H1 (cell line): ENCODE measurements around the gene CASP3. TPM values are rescaled to one million over a fixed set of nuclear protein-coding genes. Genes with fewer than 3 reads are reported as not detected.
A peak's percentile ranks its signal among the peaks of the same experiment; 100 is the strongest.

Source experiments
- CTCF ChIA-PET: fragments of 300-600 bp; sonication (Branson Sonifier 250); formaldehyde crosslinking; loops from one replicate; lab custom pipeline; 2021; ENCODE audit not compliant: partially characterized antibody; lab: Charles Lee
- POLR2A ChIA-PET: fragments of 300-600 bp; sonication (Branson Sonifier 250); formaldehyde crosslinking; loops from one replicate; lab custom pipeline; 2021; ENCODE audit warnings: inconsistent platforms; ENCODE audit not compliant: partially characterized antibody; lab: Charles Lee
- DNase-seq, 2 experiments: peaks; one replicate each; pipeline versions ENCODE4 v3.0.0 to v3.0.0-alpha.2; 2010 to 2022; ENCODE audit warnings: low spot score in 2 of 2, low read depth in 1 of 2, mixed read lengths in 1 of 2
- FAIRE-seq: peaks from 2 replicates; lab custom pipeline; 2011; peaks lifted over from hg19 to GRCh38; lab: Jason Lieb, UNC
- H2AFZ ChIP-seq: 2 replicates; pipeline ENCODE4 v1.8.1; 2012; ENCODE audit warnings: low read length, inconsistent platforms
- H2AK5ac ChIP-seq: 2 replicates; pipeline ENCODE4 v1.6.1; 2013; ENCODE audit warnings: low read depth, low read length
- H2BK120ac ChIP-seq: replicated peaks from 2 replicates; pipeline ENCODE3; 2013; ENCODE audit warnings: low read depth, low read length, inconsistent platforms
- H2BK12ac ChIP-seq: 2 replicates; pipeline ENCODE4 v1.6.1; 2013; ENCODE audit warnings: low read depth, low read length
- H2BK15ac ChIP-seq: 2 replicates; pipeline ENCODE4 v1.6.1; 2013; ENCODE audit warnings: low read length
- H2BK20ac ChIP-seq: 2 replicates; pipeline ENCODE4 v1.6.1; 2013; ENCODE audit warnings: low read length
- H2BK5ac ChIP-seq: 2 replicates; pipeline ENCODE4 v1.6.1; 2013; ENCODE audit warnings: low read depth, low read length
- H3K14ac ChIP-seq: 2 replicates; pipeline ENCODE4 v1.6.1; 2013; ENCODE audit warnings: inconsistent platforms; ENCODE audit not compliant: insufficient read length
- H3K18ac ChIP-seq: 2 replicates; pipeline ENCODE4 v1.6.1; 2013; ENCODE audit warnings: low read length; ENCODE audit errors: extremely low read depth
- H3K23ac ChIP-seq: 2 replicates; pipeline ENCODE4 v1.6.1; 2013; ENCODE audit warnings: inconsistent platforms; ENCODE audit not compliant: insufficient read length
- H3K23me2 ChIP-seq: 2 replicates; pipeline ENCODE4 v1.6.1; 2013; ENCODE audit warnings: low read depth, low read length
- H3K27ac ChIP-seq: 2 replicates; pipeline ENCODE4 v1.6.1; 2011; ENCODE audit warnings: low read depth, low read length, inconsistent platforms
- H3K27me3 ChIP-seq, 4 experiments: replicated peaks in 1 of 4; 1 replicate in 1 of 4; 2 replicates in 3 of 4; pipeline versions ENCODE4 v1.6.1 to v1.8.1; 2011 to 2013; ENCODE audit warnings: low read length in 3 of 4, mild to moderate bottlenecking in 3 of 4, inconsistent platforms in 2 of 4, mixed read lengths in 2 of 4, moderate library complexity in 1 of 4; ENCODE audit not compliant: control insufficient read depth in 3 of 4, insufficient read depth in 3 of 4; ENCODE audit errors: extremely low read depth in 1 of 4
- H3K36me3 ChIP-seq, 4 experiments: 2 replicates each; pipeline versions ENCODE4 v1.6.1 to v1.8.1; 2011 to 2013; ENCODE audit warnings: mild to moderate bottlenecking in 4 of 4, low read length in 3 of 4, moderate library complexity in 2 of 4, control low read depth in 1 of 4, inconsistent platforms in 1 of 4; ENCODE audit not compliant: insufficient read depth in 4 of 4, control insufficient read depth in 2 of 4
- H3K4ac ChIP-seq: replicated peaks from 2 replicates; pipeline ENCODE3; 2013; ENCODE audit warnings: low read length, low read depth, mixed read lengths, inconsistent platforms; ENCODE audit not compliant: insufficient read length
- H3K4me1 ChIP-seq, 4 experiments: replicated peaks in 1 of 4; 1 replicate in 1 of 4; 2 replicates in 3 of 4; pipeline versions ENCODE4 v1.6.1 to v1.8.1; 2011 to 2013; ENCODE audit warnings: low read length in 3 of 4, inconsistent platforms in 2 of 4, mixed read lengths in 1 of 4; ENCODE audit not compliant: insufficient read depth in 4 of 4, control insufficient read depth in 3 of 4
- H3K4me2 ChIP-seq, 2 experiments: 2 replicates each; pipeline versions ENCODE4 v1.6.1 to v1.8.1; 2011 to 2013; ENCODE audit warnings: low read depth in 2 of 2, low read length in 2 of 2, control low read depth in 1 of 2, inconsistent platforms in 1 of 2, mild to moderate bottlenecking in 1 of 2; ENCODE audit not compliant: insufficient read depth in 1 of 2
- H3K4me3 ChIP-seq, 4 experiments: fragments of 200-600, 300-600 bp in 1 of 4; sonication (generic), shearing (Covaris generic), sonication (Bioruptor Twin) in 1 of 4; 2 replicates each; pipeline versions ENCODE4 v1.5.1 to v1.8.1; 2011 to 2016; ENCODE audit warnings: low read length in 4 of 4, low read depth in 3 of 4, control low read depth in 2 of 4, inconsistent platforms in 2 of 4, mild to moderate bottlenecking in 2 of 4, mixed read lengths in 1 of 4, moderate library complexity in 1 of 4; ENCODE audit not compliant: insufficient read depth in 2 of 4; ENCODE audit errors: extremely low read depth in 1 of 4
- H3K56ac ChIP-seq: replicated peaks from 2 replicates; pipeline ENCODE3; 2013; ENCODE audit warnings: low read depth, mild to moderate bottlenecking, mixed read lengths, low read length, inconsistent platforms; ENCODE audit not compliant: insufficient read length
- H3K79me1 ChIP-seq: 2 replicates; pipeline ENCODE4 v1.6.1; 2013; ENCODE audit warnings: low read depth, low read length, control low read depth
- H3K79me2 ChIP-seq, 2 experiments: 2 replicates each; pipeline versions ENCODE4 v1.6.1 to v1.8.1; 2012 to 2013; ENCODE audit warnings: low read length in 2 of 2, mild to moderate bottlenecking in 2 of 2, inconsistent platforms in 1 of 2; ENCODE audit not compliant: insufficient read depth in 2 of 2, control insufficient read depth in 1 of 2
- H3K9ac ChIP-seq, 4 experiments: replicated peaks in 1 of 4; 1 replicate in 1 of 4; 2 replicates in 3 of 4; pipeline versions ENCODE4 v1.6.1 to v1.8.1; 2011 to 2013; ENCODE audit warnings: low read depth in 3 of 4, low read length in 3 of 4, control low read depth in 2 of 4, mild to moderate bottlenecking in 2 of 4, moderate library complexity in 2 of 4, inconsistent platforms in 1 of 4; ENCODE audit errors: extremely low read depth in 1 of 4
- H3K9me3 ChIP-seq, 2 experiments: 2 replicates each; pipeline versions ENCODE4 v1.6.1 to v1.8.1; 2012 to 2013; ENCODE audit warnings: mild to moderate bottlenecking in 2 of 2, moderate library complexity in 2 of 2, control low read depth in 1 of 2, inconsistent platforms in 1 of 2, low read depth in 1 of 2, low read length in 1 of 2, mixed read lengths in 1 of 2; ENCODE audit not compliant: insufficient read depth in 2 of 2
- H4K20me1 ChIP-seq, 2 experiments: replicated peaks in 1 of 2; 2 replicates each; pipeline versions ENCODE3 to v1.8.1; 2011 to 2013; ENCODE audit warnings: inconsistent platforms in 2 of 2, low read length in 2 of 2, mild to moderate bottlenecking in 1 of 2; ENCODE audit not compliant: insufficient read depth in 2 of 2, control insufficient read depth in 1 of 2
- H4K5ac ChIP-seq: 2 replicates; pipeline ENCODE4 v1.6.1; 2013; ENCODE audit warnings: low read length, low read depth, mixed read lengths, inconsistent platforms; ENCODE audit not compliant: insufficient read length
- H4K8ac ChIP-seq: 2 replicates; pipeline ENCODE4 v1.8.0; 2013; ENCODE audit warnings: mild to moderate bottlenecking, moderate library complexity, low read length, inconsistent platforms; ENCODE audit not compliant: insufficient read depth; ENCODE audit errors: extremely low read depth
- H4K91ac ChIP-seq: replicated peaks from 2 replicates; pipeline ENCODE3; 2013; ENCODE audit warnings: low read length, mixed read lengths, inconsistent platforms; ENCODE audit not compliant: insufficient read length
- CREB1 ChIP-seq: IDR thresholded peaks from 2 replicates; pipeline ENCODE4 v1.6.1; 2012; ENCODE audit warnings: inconsistent platforms
- CTCF ChIP-seq, 3 experiments: IDR thresholded peaks; 1 replicate in 2 of 3; 2 replicates in 1 of 3; pipeline versions ENCODE4 v1.5.1 to v1.6.1; 2011; ENCODE audit warnings: low read length in 3 of 3, mild to moderate bottlenecking in 3 of 3, inconsistent platforms in 2 of 3, low read depth in 1 of 3, moderate library complexity in 1 of 3; ENCODE audit not compliant: insufficient read depth in 1 of 3; ENCODE audit errors: control extremely low read depth in 1 of 3
- HDAC6 ChIP-seq: IDR thresholded peaks from one replicate; pipeline ENCODE4 v1.7.1; 2012; ENCODE audit warnings: low read depth, mild to moderate bottlenecking, inconsistent platforms, low read length, moderate library complexity
- KDM1A ChIP-seq: fragments of 200-600, 300-600 bp; sonication (generic); IDR thresholded peaks from 2 replicates; pipeline ENCODE4 v1.7.1; 2016; ENCODE audit warnings: mild to moderate bottlenecking, low read length, borderline replicate concordance
- RFX5 ChIP-seq: IDR thresholded peaks from 2 replicates; pipeline ENCODE4 v1.6.1; 2011; ENCODE audit warnings: low read depth, low read length, improper control_type of control experiment, borderline replicate concordance
- RNF2 ChIP-seq: fragments of 200-900, 300-1000 bp; sonication (generic); IDR thresholded peaks from 2 replicates; pipeline ENCODE4 v1.7.1; 2016; ENCODE audit warnings: borderline replicate concordance, low read depth, mild to moderate bottlenecking, antibody characterized with exemption, low read length; ENCODE audit not compliant: poor library complexity, severe bottlenecking; ENCODE audit errors: missing control alignments
- SIX5 ChIP-seq: IDR thresholded peaks from 2 replicates; pipeline ENCODE4 v1.6.1; 2011; ENCODE audit warnings: mild to moderate bottlenecking, low read depth, low read length
- SP1 ChIP-seq: IDR thresholded peaks from 2 replicates; pipeline ENCODE4 v1.6.1; 2011; ENCODE audit warnings: low read depth, low read length
- TEAD4 ChIP-seq: IDR thresholded peaks from 2 replicates; pipeline ENCODE4 v1.6.1; 2012; ENCODE audit warnings: low read depth, low read length, inconsistent platforms, mixed read lengths
- WGBS, 2 experiments: shearing (Covaris generic) in 1 of 2; methylation state at CpG; one replicate each; pipeline versions ENCODE4 v1.1.6 to v1.1.7; 2013 to 2015; ENCODE audit warnings: low lambda C conversion rate in 2 of 2, mixed read lengths in 2 of 2, inconsistent platforms in 1 of 2, low coverage in 1 of 2, missing lambda C conversion rate in 1 of 2; ENCODE audit not compliant: insufficient replicate concordance in 2 of 2, insufficient coverage in 1 of 2, insufficient read length in 1 of 2; ENCODE audit errors: extremely low coverage in 1 of 2, missing lambda C conversion rate in 1 of 2; 5-methylcytosine and 5-hydroxymethylcytosine counted together
- polyA plus RNA-seq, 7 experiments: library from polyadenylated mRNA; depleted of rRNA in 3 of 7; stranded (reverse) in 5 of 7; unstranded in 2 of 7; fragments of >200 nt in 5 of 7; fragments of 200-250 nt in 2 of 7; gene quantifications; 1 replicate in 5 of 7; 2 replicates in 1 of 7; 4 replicates in 1 of 7; pipeline versions ENCODE4 v1.2.1 to v1.2.3, GENCODE V29; 2011 to 2013; ENCODE audit warnings: missing spikeins in 2 of 7, mixed read lengths in 2 of 7
- total RNA-seq: library from RNA; stranded (reverse); fragmentation: NEBNext Ultra II Directional; extraction: Animal tissue kit (Norgen Biotek cat#: 25700); gene quantifications from 2 replicates; pipeline ENCODE4 v1.2.1, GENCODE V29; 2021

CASP3 gene
- total and polyA plus RNA-seq, 2 of the 8 experiments (the other 6 are each of a cell fraction or from before 2014, with no cell fraction given): 27.8 to 82.5 TPM

GRCh38 chr4:184617600-184618196 lies 31.5 kb downstream of the CASP3 start:
- Histone ChIP-seq H2AFZ (no peak overlapping the region), H3K56ac (no peak overlapping the region), H3K4me1 (peaks cover 0 to 7% (median 4%) of the 10 kb centered on the region in 4 experiments; a peak in 5 of 7 replicates), H3K23ac (no peak overlapping the region), H2BK20ac (peak overlapping the region; percentile 98), H3K4ac (no peak overlapping the region), H4K91ac (peak overlapping the region; percentile 75), H3K9ac (no peak overlapping the region; a peak in 1 of 7 replicates), H3K4me3 (peak overlapping the region in 1 of 4 experiments; percentile 40; a peak in 2 of 8 replicates), H3K27ac (peak overlapping the region; percentile 78), H2BK5ac (peak overlapping the region; percentile 73), H2BK12ac (peak overlapping the region; percentile 99), H3K9me3 (peaks cover 13 to 21% of the 10 kb centered on the region in 2 experiments), H3K23me2 (peaks cover 3% of the 10 kb centered on the region; the same call in 1 of the 2 replicates), H3K79me1 (no peaks in the 10 kb centered on the region), H2BK15ac (0 out of 2 replicates have a peak overlapping the region, but pooled peaks have one; percentile 55), H3K36me3 (no peaks in the 10 kb centered on the region), H3K79me2 (no peaks in the 10 kb centered on the region), H4K20me1 (no peaks in the 10 kb centered on the region), H4K8ac (no peak overlapping the region), H3K4me2 (peak overlapping the region; percentile 29 to 70; a peak in 3 of 4 replicates), H3K14ac (no peak overlapping the region), H2BK120ac (peak overlapping the region; percentile 67), H2AK5ac (peak overlapping the region; percentile 54; the same call in 1 of the 2 replicates), H3K18ac (peak overlapping the region; percentile 95), H3K27me3 (no peaks in the 10 kb centered on the region), H4K5ac (no peak overlapping the region)
- 78% methylated on average over 9 of the region's 9 CpGs; no CpG with 5 or more reads in 1 of the 2 experiments for whole genome bisulfite sequencing, 2 experiments
- FAIRE-seq: no peak
- CTCF ChIA-PET: interaction anchor here (0.7 to 1.5 kb wide), 5 partner anchors 8 to 124 kb away, joined by 3 to 5 read pairs (median 3); no protein-coding TSS in a partner anchor
- DNase-seq: peak; percentile 51 to 66
- POLR2A ChIA-PET: interaction anchor here (0.8 to 3.0 kb wide), 6 partner anchors 8 to 115 kb away, joined by 3 to 14 read pairs (median 6); partner anchors contain the start of genes CASP3, CENPU and PRIMPOL
- TF ChIP-seq TEAD4 (no peak; the same call in 1 of the 2 replicates), KDM1A (no peak), HDAC6 (no peak), SP1 (peak; percentile 6; the same call in 1 of the 2 replicates), CTCF (IDR thresholded peaks at IDR 0.05; ENCODE audit: control extremely low read depth in 1 of 3, insufficient read depth in 1 of 3, low read depth in 1 of 3, low read length in 3 of 3) (no peak), RFX5 (no peak), SIX5 (no peak), RNF2 (no peak), CREB1 (0 out of 2 replicates have a peak, but pooled peaks have one; percentile 27)
